Tibial artery (tissue), 4 donors: ENCODE data around the gene CHTOP.
A peak's percentile ranks its signal among the peaks of the same experiment; 100 is the strongest.

ENCODE experiments used
- DNase-seq, 2 donors: peaks; one replicate each; pipeline ENCODE4 v3.0.0-alpha.2; 2019
- H3K27ac ChIP-seq, 2 donors: fragments of 200-600 bp; sonication (generic) in 1 of 2; 1 replicate in 1 of 2; 2 replicates in 1 of 2; pipeline ENCODE4 v1.5.1; 2018 to 2019; ENCODE audit warnings: mild to moderate bottlenecking in 1 of 2
- H3K27me3 ChIP-seq, 2 donors: fragments of 200-600 bp; sonication (generic) in 1 of 2; one replicate each; pipeline versions ENCODE4 v1.5.1 to v1.6.0; 2016 to 2019
- H3K36me3 ChIP-seq, 3 donors: fragments of 200-600 bp; sonication (generic) in 2 of 3; one replicate each; pipeline ENCODE4 v1.5.1; 2016 to 2019; ENCODE audit warnings: mild to moderate bottlenecking in 2 of 3
- H3K4me1 ChIP-seq, 4 donors: fragments of 200-600 bp; sonication (generic) in 2 of 4; 1 replicate in 3 of 4; 2 replicates in 1 of 4; pipeline ENCODE4 v1.5.1; 2016 to 2019
- H3K4me3 ChIP-seq, 2 donors: fragments of 200-600 bp; sonication (generic) in 1 of 2; 1 replicate in 1 of 2; 2 replicates in 1 of 2; pipeline ENCODE4 v1.5.1; 2018 to 2019; ENCODE audit warnings: mild to moderate bottlenecking in 2 of 2
- H3K9me3 ChIP-seq, 3 donors: fragments of 200-600 bp; sonication (generic) in 1 of 3; one replicate each; pipeline ENCODE4 v1.5.1; 2016 to 2019
- intact Hi-C: fragments of 100-400 bp; cut with DNase I; formaldehyde crosslinking; loops from one replicate; pipeline ENCODE4 v1.15.0; 2023; ENCODE audit warnings: low total_unique reads
- TF ChIP-seq, protein P1 (sequence below), 2 experiments: fragments of 200-600 bp in 1 of 2; fragments of 450-650 bp in 1 of 2; IDR thresholded peaks; one replicate each; pipeline ENCODE4 v1.5.1; 2017 to 2019; ENCODE audit warnings: antibody characterized with exemption in 2 of 2, mild to moderate bottlenecking in 1 of 2, moderate library complexity in 1 of 2

The CHTOP gene

DNA sequence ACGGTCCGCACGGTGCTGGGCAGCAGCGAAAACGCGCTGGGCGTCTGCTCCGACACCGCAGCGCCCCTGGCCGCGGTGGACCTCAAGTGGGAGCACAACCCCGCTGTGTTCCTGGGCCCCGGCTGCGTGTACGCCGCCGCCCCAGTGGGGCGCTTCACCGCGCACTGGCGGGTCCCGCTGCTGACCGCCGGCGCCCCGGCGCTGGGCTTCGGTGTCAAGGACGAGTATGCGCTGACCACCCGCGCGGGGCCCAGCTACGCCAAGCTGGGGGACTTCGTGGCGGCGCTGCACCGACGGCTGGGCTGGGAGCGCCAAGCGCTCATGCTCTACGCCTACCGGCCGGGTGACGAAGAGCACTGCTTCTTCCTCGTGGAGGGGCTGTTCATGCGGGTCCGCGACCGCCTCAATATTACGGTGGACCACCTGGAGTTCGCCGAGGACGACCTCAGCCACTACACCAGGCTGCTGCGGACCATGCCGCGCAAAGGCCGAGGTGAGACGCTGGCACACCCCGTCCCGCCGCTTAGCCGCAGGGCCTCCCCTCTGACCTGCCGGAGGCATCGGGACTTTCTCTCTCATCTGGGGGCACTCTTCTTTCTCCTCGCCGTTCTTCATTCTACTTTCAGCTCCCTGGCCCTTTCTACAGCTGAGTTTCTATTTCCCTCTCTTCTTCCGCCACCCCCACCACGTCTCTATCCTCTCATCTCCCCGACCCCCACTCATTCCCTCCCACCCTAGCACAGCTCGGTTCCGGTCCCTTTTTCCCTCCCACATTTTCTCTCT lies 45.7 kb downstream of the CHTOP start:
- H3K4me3 ChIP-seq, result peak overlapping the region; percentile 68 to 76
- peak overlapping the region; percentile 84 to 86 for H3K27ac ChIP-seq
- DNase-seq, result no peak
- H3K9me3 ChIP-seq, result no peaks in the 10 kb centered on the region
- H3K36me3 ChIP-seq, result peaks cover 0 to 13% (median 4%) of the 10 kb centered on the region in 3 donors
- no peaks in the 10 kb centered on the region for H3K27me3 ChIP-seq
- TF ChIP-seq, protein P1, sequence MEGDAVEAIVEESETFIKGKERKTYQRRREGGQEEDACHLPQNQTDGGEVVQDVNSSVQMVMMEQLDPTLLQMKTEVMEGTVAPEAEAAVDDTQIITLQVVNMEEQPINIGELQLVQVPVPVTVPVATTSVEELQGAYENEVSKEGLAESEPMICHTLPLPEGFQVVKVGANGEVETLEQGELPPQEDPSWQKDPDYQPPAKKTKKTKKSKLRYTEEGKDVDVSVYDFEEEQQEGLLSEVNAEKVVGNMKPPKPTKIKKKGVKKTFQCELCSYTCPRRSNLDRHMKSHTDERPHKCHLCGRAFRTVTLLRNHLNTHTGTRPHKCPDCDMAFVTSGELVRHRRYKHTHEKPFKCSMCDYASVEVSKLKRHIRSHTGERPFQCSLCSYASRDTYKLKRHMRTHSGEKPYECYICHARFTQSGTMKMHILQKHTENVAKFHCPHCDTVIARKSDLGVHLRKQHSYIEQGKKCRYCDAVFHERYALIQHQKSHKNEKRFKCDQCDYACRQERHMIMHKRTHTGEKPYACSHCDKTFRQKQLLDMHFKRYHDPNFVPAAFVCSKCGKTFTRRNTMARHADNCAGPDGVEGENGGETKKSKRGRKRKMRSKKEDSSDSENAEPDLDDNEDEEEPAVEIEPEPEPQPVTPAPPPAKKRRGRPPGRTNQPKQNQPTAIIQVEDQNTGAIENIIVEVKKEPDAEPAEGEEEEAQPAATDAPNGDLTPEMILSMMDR (IDR thresholded peaks at IDR 0.05), result peak; percentile 40 to 44
- peaks cover 0 to 37% (median 15%) of the 10 kb centered on the region in 4 donors for H3K4me1 ChIP-seq
- intact Hi-C loops, result loop anchor here (2.0 to 10.0 kb wide), 4 partner anchors 68 to 305 kb away; partner anchors contain the start of genes DENND4B and RAB13

DNA sequence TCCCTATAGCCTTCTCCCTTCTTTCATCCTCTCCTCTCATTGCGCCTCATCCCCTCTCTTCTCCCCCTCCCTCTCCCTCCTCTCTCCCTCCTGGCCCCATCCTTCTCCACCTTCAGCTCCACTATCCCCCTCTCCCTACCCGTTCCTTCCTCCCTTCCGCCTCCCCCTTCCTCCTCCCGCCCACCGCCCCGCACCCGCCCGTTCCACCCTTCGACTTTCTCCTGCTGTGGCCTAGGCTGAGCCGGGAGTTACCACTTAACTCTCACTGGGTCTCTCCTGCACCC lies 46.2 kb downstream of the CHTOP start:
- Histone ChIP-seq H3K27ac (peak overlapping the region; percentile 84 to 86), H3K27me3 (no peaks in the 10 kb centered on the region), H3K36me3 (peaks cover 0 to 18% (median 4%) of the 10 kb centered on the region in 3 donors), H3K4me1 (peaks cover 0 to 37% (median 15%) of the 10 kb centered on the region in 4 donors), H3K9me3 (no peaks in the 10 kb centered on the region), H3K4me3 (peak overlapping the region; percentile 68 to 76)
- no peak for DNase-seq
- TF ChIP-seq, protein P1 (IDR thresholded peaks at IDR 0.05), result no peak
- intact Hi-C loops, result no loop called here

DNA sequence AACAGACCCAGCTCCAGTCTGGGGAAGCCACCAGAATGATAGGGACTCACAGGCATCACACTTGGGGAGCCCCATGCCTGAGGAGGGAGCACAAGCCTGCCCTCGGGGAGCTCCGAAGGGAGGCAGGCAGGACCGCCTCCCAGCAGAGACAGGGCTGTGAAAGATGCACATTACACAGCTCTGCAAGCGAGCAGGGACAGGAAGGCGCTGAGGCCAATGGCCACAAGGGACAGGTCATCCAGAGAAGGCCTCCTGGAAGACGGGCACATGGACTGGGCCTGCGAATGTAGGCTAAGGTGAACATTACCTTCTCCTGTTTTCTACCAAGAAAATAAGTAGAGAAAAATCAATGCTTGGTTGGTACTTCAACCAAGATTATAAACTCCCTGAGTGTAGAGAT lies 48.9 kb downstream of the CHTOP start:
- H3K4me3 ChIP-seq, result no peak overlapping the region
- TF ChIP-seq, protein P1 (IDR thresholded peaks at IDR 0.05), result no peak
- no peaks in the 10 kb centered on the region for H3K9me3 ChIP-seq
- H3K4me1 ChIP-seq, result peaks cover 0 to 33% (median 13%) of the 10 kb centered on the region in 4 donors
- no peaks in the 10 kb centered on the region for H3K27me3 ChIP-seq
- no peak overlapping the region for H3K27ac ChIP-seq
- H3K36me3 ChIP-seq, result peaks cover 0 to 28% (median 16%) of the 10 kb centered on the region in 3 donors
- no peak for DNase-seq
- intact Hi-C loops, result no loop called here

DNA sequence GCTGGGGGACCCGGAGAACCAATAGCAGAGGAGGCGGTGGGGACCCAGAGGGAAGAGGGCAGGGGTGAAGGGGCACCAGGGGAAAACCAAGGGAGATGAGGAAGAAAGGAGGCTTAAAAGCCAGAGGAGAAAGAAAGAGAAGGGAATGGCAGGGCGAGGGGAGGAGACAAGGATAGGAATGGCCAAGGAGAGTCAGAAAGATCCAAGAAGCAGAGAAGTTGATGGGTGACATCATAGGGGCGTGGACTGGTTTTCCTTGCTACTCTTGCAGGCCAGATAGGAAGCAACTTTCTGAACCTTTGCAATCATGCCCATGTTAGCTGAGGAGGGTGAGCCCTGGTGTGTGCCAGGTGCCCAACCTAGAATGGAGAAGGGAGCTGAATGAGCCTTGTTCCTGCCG lies 50.0 kb downstream of the CHTOP start:
- Histone ChIP-seq H3K4me1 (peaks cover 0 to 26% (median 5%) of the 10 kb centered on the region in 4 donors), H3K27ac (peak overlapping the region in 1 of 2 donors; percentile 20), H3K36me3 (peaks cover 2 to 36% (median 27%) of the 10 kb centered on the region in 3 donors), H3K9me3 (no peaks in the 10 kb centered on the region), H3K27me3 (no peaks in the 10 kb centered on the region), H3K4me3 (no peak overlapping the region)
- no peak for DNase-seq
- TF ChIP-seq, protein P1 (IDR thresholded peaks at IDR 0.05), result no peak
- intact Hi-C loops, result no loop called here

DNA sequence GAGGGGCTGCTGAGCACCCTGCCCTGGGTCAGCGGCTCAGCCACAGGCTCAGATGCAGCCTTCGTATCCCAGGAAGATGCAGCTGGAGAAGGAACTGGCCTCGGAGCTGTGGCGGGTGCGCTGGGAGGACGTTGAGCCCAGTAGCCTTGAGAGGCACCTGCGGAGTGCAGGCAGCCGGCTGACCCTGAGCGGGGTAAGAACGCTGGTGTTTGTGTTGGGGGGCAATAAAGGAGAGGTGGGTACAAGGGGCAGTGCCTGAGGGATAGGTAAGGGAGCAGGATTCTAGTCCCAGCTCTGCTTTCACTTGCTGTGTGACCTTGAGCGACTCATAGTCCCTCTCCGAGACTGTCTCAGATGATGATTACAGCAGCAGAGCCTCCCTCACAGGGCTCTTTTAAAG lies 51.0 kb downstream of the CHTOP start:
- no peak for DNase-seq
- no peak overlapping the region for H3K4me3 ChIP-seq
- H3K27ac ChIP-seq, result no peak overlapping the region
- TF ChIP-seq, protein P1 (IDR thresholded peaks at IDR 0.05), result no peak
- H3K27me3 ChIP-seq, result no peaks in the 10 kb centered on the region
- peaks cover 0 to 17% (median 0%) of the 10 kb centered on the region in 4 donors for H3K4me1 ChIP-seq
- H3K9me3 ChIP-seq, result no peaks in the 10 kb centered on the region
- intact Hi-C loops, result no loop called here
- H3K36me3 ChIP-seq, result peaks cover 13 to 46% (median 37%) of the 10 kb centered on the region in 3 donors
